Medulla oblongata (tissue), 1 donor: ENCODE results near the gene KIF18B.

Experiments
- DNase-seq: peaks from one replicate; pipeline ENCODE4 v3.0.0-alpha.2; 2015; ENCODE audit errors: extremely low spot score

The KIF18B gene

DNA sequence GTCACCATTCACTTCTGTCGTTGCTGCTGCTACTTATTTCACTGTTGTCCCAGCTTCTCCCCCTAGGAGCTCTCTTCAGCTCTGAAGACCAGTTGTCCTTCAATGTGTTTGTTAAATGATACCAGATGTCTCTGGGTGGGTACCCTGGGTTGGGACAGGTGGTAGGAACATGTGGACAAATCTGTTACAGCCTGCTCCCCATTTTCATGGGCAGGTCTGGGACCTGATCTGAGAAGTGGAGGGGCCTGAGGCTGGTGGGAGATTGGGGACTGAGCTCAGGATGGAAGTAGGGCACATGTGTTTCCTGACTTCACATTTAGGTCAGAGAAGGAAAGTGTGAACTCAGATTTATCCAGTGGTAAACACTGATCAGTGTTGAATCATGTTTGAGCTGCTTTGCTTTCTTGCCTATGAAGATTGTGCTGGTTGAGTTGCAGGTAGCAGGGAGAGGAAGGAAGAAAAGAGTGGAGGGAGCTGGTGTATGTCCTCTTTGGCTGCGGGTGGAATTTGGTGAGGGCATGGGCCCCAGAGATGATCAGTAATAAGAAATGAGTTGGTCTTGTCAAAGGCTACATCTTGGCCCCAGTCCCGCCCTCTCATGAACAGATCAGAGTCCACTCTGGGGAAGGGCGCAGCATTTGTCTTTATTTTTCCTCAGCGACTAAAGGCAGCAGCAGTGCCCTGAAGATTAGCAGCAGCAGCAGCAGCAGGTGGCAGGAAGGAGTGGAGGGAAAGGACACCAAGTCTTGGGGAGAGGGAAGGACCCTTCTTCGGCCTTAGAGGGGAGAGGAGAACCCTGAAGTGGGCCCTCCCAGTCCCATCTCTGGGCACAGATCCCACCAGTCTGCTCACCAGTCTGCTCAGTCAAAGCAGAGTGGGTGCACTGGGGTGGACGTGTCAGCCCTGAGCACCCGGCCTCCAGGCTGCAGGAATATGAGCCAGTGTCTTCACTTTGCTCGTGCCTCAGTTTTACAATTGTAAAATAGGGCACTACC is 42.3 kb downstream of the KIF18B start:
- peak; percentile 63 for DNase-seq

DNA sequence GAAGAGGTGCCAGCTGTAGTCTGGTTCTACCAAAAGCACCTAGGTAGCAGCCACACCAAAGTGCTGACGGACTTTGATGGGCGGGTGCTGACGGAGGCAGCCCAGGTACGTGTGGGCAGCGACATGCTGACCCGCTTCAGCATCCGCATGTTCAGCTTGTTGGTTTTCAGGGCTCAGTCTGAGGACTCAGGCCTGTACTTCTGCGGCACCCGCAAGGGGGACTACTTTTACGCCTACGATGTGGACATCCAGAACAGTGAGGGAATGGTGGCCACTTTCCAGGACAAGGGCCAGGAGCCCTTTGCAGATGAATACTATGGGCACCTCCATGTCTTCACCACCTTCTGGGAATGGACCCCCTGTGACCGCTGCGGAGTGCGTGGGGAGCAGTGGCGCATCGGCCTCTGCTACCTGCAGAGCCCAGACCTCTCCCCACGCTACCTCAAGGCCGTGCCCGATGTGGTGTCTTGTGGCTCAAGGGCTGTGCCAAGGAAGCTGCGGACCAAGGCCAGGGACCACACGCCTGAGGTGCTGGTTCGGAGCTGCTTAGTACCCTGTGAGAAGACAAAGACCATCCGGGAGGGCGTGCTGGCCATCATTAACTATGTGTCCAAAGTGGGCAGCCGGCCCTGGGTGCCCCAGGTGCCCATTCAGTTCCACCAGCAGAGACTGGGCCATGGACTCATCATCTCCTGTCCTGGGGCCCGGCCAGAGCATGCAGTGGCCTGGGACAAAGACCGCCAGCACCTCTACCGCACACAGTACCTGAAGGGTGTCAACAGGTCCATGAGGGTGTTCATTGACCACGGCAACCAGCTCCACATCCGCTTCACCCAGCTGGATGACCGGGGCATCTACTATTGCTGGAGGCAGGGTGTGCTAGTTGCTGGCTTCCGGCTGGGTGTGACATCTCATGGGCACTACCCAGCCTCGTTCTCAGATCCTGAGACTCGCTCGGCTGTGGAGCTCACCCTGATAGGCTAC is 43.3 kb downstream of the KIF18B start:
- DNase-seq, result no peak

DNA sequence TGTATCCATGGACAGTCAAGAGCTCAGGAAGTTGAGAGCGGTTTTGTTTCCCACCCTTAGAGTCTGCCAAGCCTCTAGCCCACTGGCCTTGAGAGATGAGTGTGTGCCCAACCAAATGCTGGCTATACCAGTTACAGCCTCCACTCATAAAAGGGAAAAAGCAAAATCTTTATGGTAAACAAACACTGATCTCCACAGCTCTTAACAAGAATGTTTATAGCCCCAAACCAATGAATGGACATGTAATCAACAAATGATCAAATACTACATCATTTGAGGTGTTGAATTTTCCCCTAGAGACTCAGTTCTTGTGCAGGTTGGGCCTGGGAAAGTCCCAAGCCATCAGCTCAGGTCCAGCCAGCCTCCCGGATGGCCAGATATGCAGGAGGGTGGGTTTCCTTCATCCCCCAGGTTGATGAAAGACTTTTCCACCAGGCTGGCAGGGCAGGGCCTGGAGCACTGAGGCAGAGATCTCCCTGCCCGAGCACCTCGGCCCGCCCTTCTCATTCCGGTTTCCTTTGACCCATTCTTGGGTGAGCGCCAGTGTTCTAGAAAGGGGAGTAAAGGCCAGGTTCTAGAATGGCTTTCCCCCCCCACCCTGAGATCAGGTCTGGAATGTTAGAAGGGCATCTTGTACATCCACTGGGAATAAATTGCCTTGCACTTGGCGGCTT is 44.4 kb downstream of the KIF18B start:
- DNase-seq, result peak; percentile 29

DNA sequence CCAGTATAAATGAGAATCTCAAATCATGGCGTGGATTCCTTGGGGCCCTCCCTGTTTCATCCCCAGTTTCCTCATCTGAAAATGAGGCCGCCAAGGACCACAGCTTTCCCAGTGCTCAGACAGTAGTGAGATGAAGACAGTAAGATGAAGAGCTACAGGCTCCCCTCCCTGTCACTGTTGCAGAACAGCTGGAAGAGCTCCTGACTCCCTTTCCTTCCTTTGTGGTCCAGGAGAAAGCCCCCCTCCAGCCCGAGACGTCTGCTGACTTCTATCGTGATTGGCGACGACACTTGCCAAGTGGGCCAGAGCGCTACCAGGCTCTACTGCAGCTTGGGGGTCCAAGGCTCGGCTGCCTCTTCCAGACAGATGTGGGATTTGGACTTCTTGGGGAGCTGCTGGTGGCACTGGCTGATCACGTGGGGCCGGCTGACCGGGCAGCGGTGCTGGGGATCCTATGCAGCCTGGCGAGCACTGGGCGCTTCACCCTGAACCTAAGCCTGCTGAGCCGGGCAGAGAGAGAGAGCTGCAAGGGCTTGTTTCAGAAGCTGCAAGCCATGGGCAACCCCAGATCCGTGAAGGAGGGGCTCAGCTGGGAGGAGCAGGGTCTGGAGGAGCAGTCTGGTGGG is 45.3 kb downstream of the KIF18B start:
- no peak for DNase-seq

DNA sequence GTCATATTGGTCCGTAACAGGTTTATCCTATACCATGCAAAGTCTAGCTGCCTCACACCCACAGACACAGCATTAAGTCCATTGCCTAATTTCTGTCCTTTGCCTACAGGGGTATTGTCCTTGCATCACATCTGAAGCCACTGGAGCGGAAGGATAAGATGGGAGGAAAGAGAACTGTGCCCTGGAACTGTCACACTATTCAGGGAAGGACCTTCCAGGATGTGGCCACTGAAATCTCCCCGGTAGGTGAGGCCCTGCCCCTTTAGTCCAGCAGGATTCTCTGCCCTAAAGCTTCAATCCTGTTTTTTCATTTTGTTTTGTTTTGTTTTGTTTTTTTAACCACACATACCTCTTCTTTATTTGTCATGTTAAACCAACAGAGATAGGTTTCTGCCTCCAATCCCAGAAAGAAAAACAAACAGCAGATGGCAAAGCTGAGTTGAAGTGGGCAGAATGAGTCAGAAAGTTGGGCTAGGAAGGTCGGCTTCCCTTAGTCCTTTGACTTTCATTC is 46.1 kb downstream of the KIF18B start:
- DNase-seq, result peak; percentile 9

DNA sequence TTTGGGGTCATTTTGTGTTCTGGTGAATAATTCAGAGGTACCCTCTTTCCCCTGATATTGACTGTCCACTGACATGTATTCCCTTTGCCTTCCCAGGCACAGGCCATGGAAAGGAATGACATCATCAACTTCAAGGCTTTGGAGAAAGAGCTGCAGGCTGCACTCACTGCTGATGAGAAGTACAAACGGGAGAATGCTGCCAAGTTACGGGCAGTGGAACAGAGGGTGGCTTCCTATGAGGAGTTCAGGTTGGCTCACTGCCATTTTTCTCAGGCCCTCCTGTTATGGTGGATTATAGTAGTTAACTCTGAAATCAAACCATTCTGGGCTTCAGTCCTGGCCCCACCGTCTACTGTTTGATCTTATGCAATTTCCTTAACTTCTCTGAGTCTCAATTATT is 46.7 kb downstream of the KIF18B start:
- DNase-seq, result peak; percentile 46

DNA sequence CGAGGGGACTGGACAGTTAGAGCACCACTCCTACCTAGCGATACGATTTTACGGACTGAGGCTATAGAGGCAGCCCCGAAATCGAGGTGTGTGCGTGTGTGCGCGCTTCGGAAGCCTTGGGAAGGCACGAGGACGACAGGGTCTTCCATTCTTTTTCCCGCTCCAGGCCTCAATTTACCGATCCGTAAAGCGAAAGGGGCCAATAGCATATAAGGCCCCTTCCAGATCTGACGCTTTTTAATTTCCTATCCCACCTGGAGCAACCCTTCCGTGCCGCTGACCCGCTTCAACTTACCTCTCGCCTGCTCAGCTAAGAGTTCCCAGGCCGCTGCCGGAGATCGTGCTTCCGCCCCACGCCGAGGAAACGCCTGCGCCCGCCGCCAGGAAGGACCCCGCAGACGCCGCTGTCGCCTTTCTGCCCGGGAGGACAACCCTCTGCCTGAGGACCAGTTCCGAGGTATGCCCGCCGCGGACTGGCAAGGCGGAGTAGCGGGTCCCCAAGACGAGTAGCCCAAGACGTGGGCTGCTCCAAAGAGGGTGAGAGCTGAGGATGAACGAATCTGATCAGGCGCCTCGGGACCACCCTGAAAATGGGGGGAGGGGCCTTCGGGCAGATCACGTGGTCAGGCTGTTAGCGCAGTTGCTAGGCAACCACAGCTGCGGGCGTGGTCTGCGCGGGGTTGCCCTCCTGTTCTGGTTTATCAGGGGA is 48.3 kb downstream of the KIF18B start, which contains the start of gene EFTUD2:
TSS of gene EFTUD2 (minus strand) at position 372 of the 709 bp plus-strand sequence. CDS start 4,924 bp downstream, outside the sequence.
- peak; percentile 91 for DNase-seq

DNA sequence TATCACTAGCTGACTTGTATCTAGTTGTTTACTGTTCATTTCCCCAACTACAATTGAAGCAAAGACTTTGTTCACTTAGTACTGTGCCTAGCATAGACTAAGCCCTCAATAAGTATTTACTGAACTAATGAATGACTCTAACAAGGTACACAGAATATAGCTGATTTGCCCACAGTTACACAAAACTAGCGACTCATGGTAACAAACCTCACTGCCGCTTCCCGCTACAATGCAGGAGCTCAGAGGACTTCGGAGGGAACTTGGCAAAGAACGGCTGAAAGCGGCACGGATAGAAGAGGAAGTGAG is 48.9 kb downstream of the KIF18B start:
- no peak for DNase-seq

DNA sequence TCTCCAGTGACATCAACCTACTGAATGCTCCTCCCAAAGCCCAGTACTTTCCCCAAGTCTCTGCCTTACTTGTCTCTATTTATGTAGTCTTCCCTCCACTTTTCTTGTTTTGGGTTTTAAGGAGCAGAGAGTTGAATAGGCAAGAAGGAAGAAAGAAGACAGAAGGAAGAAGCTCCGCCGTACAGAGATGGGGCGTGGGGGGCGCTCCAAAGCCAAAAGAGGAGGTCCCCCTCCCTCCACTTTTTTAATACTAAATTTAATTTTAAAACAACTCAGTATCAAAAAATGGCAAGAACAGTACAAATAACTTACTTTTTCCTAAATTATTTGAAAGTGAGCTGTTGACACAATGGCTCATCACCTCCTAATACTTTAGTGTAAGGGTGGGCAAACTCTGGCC is 52.9 kb downstream of the KIF18B start:
- DNase-seq, result no peak

DNA sequence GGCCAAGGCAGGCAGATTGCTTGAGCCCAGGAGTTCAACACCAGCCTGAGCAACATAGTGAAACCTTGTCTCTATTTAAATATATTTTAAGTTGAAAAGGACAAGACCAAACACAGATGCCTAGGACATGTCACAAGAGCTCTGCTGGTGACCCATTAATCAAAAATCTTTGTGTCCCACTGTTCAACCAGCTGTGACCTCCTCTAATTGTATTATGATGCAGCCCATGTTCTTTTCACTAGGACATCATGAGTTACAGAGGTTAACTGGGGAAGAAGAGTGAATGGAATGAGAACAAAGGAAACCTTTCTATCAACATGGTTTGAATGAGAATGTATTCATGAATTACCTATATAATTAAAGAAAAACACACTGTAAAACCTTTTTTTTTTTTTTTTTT is 55.3 kb downstream of the KIF18B start:
- DNase-seq, result no peak

DNA sequence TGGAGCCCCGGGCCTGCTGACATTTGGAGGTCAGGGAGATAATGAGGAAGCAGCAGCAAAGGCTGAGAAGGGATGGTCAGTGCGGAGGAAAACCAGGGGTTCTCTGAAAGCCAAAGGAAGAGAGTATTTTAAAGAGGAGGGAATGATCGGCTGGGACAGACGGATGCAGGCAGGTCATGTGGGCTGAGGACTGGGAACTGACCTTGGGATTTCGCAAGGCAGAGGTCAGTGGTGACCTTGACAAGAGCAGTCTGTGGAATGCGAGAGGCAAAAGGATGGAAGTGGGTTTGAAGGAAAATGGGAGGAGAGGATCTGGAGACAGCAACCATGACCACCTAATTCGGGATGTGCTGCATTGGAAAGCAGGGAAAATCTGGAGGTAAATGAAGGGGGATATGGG is 58.6 kb downstream of the KIF18B start:
- DNase-seq, result no peak

DNA sequence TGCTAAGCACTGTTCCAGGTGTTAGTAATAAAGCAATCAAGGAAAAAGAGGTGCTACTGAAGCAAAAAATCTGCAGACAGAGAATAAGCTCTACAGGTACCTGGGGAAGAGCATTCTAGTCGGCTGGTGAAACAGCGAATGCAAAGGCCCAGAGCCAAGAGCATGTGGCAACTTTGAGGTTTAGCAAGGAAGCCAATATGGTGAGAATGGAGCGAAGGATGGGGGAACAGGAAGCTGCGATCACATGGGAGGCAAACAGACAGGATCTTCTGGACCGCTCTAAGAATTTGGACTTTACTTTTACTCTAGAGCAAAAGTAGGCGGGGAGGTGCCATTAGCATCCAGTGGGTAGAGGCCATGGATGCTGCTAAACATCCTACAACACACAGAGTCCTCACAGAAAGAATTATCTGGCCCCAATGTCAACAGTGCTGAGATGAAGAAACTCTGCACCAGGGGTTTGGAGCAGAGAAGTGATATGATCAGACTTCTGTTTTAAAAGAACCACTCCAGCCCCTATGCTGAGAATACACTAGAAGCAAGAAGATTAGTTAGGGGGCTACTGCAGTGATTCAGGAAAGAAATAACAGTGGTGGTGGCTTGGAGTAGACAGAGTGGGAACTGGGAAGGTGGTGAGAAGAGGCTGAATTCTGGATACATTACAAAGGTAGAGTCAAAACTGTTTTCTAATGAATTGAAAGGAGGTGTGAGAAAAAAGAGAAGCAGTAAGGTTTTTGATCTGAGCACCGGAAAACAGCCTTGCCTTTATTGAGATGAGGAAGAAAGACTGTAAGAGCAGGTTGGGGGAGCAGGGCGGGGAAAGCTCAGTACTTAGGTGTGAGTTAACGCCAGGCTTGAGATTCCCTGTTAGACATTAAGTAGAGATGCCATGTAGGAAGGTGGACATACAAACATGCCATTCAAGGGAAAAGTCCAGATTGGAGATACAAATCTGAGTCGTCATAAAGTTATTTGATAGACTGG is 59.3 kb downstream of the KIF18B start:
- peak; percentile 13 for DNase-seq

DNA sequence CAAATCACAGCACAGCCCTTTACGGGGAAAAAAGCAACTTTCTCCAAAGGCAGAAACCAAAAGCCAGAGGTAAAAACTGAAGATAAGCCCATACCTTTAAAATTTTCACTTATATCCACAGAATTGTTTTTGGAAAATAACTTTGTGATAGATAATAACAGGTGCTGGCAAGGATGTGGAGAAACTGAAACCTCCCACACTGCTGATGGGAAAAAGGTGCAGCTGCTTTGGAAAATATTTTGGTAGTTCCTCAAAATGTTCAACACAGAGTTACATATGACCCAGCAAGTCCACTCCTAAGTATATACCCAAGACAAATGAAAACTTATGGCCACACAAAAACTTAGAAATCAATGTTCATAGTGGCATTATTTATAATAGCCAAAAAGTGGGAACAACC is 60.6 kb downstream of the KIF18B start:
- no peak for DNase-seq

DNA sequence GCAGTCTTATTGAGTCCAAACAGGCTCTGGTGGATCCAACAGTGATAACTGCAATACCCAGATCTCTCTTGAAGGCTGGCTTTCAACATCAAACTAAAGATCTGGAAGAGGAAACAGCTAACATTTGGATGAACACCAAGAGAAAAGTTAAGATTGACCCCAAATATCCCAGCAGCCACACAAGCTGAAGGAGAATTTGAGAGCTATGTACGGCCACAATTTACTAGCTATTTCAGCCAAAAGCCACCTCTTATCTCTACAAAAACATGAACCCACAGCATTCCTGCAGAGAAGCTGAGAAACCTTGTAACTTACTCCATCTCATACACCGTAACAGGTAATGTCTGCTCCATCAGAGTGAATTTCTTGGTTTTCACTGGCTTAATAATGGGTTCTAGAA is 62.6 kb downstream of the KIF18B start:
- no peak for DNase-seq

DNA sequence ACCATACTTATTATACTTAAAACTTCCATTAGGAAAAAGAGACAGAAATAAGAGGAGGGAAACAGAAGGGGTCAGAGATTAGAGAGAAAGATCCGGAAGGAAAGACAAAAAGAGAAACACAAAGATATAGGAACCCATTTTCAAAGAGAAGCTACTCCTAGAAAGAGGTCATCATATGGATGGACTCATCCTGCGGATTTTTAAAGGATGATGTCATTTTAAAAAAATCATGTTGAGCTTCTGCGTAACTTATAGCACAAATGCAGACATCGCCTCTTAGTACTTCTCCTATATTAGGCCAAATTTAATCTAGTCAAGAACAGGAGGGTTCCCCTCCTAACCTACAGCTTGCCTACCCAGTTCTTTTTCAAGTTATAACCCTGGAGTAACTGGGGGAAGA is 66.4 kb downstream of the KIF18B start:
- no peak for DNase-seq

DNA sequence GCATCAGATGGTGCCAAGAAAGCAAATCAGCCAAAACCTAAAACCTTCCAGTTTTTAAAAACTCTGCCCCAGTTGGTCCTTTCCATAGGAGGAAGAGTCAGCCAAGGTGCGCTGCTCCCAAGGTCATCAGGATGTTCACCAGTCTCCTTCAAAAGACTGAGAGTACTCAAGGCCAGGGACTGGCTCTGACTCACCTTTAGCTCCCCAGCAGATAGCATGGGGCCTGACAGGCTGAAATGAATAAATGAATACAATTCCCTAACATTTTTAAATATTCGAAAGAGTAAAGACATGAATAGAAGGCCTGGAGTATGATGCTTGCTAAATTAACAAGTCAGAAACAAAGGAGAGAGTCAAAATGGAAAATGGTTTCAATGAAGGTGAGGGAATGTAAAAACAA is 67.5 kb downstream of the KIF18B start:
- DNase-seq, result no peak

DNA sequence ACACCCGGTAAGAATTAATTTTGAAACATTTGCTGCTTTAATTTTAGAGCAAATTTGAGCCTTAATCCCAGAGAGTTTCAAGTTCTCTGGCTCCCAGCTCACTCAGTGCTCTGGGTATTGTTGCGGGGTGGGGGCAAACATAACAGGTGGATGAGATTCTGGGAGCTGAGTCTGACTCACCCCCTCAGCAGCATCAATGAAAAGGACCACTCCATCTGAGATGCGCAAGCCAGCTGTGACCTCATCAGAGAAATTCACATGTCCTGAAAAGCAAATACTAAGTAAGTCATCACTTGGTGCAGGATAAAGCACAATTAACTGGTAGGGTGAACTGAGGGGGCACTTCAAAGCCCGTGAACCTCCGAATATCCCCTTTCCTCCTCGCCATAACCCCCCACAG is 68.2 kb downstream of the KIF18B start:
- DNase-seq, result no peak

DNA sequence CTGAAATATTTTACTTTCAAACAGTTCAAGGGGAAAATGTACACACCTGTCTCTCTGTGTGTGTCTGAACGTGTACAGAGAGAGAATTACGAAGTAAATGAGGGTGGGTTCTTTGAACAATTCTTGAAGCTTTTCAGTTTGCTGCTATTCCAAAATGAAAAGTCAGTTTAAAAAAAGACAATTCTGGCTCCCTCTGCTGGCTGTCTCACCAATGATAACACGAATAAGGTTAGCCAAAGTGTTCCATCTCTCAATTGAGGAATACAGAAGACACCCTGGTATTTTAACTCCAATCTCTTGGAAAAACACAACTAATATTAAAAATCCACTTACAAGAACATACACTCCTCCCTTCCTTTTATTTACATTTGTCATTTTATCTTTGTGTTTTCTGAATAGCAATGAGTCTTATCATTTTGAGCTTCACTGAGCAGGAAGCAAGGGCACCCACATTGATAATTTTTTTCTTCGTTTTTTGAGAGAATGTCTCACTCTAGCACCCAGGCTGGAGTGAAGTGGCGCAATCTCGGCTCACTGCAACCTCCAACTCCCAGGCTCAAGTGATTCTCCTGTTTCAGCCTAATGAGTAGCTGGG is 68.8 kb downstream of the KIF18B start:
- DNase-seq, result peak; percentile 24

DNA sequence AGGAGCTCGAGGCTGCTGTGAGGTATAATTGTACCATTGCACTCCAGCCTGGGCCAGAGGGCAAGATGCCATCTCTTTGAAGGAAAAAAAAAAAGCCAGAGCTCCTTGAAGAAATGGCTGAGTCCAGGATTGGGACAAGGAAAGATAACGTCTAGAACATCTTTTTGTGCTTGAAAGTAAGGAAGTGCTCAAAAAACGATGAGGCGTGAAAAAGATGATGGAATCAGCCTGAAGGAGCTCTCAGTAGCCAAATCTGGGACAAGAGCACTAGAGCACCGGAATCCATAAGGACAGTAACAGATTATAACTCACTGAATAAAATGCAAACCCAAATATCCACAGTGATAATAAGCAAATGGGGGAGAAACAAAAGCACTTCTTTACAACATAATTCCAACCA is 70.5 kb downstream of the KIF18B start:
- DNase-seq, result no peak
